ENCODE data around the gene ACTL8. TPM values are rescaled to one million over a fixed set of nuclear protein-coding genes. Genes with fewer than 3 reads are reported as not detected.

The ACTL8 gene
- polyA plus RNA-seq, 4 donors = 0.03 to 0.12 TPM; not detected in 2

GRCh38 chr1:17875171-17875881, 120.2 kb downstream of the ACTL8 start:
- Histone ChIP-seq H3K27ac (ENCODE audit: low read depth in 1 of 3, low read length in 2 of 3) (no peak overlapping the region), H3K4me1 (ENCODE audit: control insufficient read depth in 3 of 3, insufficient read depth in 2 of 3, low read depth in 1 of 3, low read length in 2 of 3) (no peaks in the 10 kb centered on the region), H3K27me3 (ENCODE audit: control insufficient read depth in 3 of 3, insufficient read depth in 3 of 3, low read length in 3 of 3) (no peaks in the 10 kb centered on the region), H3K36me3 (ENCODE audit: control insufficient read depth in 3 of 3, insufficient read depth in 2 of 3, low read depth in 1 of 3, low read length in 3 of 3) (no peaks in the 10 kb centered on the region), H3K9me3 (ENCODE audit: control insufficient read depth in 2 of 2, insufficient read depth in 1 of 2, low read depth in 1 of 2, low read length in 1 of 2) (no peaks in the 10 kb centered on the region), H3K4me3 (ENCODE audit: low read depth in 1 of 3, low read length in 3 of 3) (no peak overlapping the region)
- WGBS, 3 donors = 44 to 74% (median 54%) methylated on average over 5 of the region's 5 CpGs
- no peak for DNase-seq
- FAIRE-seq = no peak

GRCh38 chr1:17875882-17876280, 120.7 kb downstream of the ACTL8 start:
- no peaks in the 10 kb centered on the region for H3K27me3 ChIP-seq (ENCODE audit: control insufficient read depth in 3 of 3, insufficient read depth in 3 of 3, low read length in 3 of 3)
- H3K9me3 ChIP-seq (ENCODE audit: control insufficient read depth in 2 of 2, insufficient read depth in 1 of 2, low read depth in 1 of 2, low read length in 1 of 2) = no peaks in the 10 kb centered on the region
- H3K4me1 ChIP-seq (ENCODE audit: control insufficient read depth in 3 of 3, insufficient read depth in 2 of 3, low read depth in 1 of 3, low read length in 2 of 3) = no peaks in the 10 kb centered on the region
- no peaks in the 10 kb centered on the region for H3K36me3 ChIP-seq (ENCODE audit: control insufficient read depth in 3 of 3, insufficient read depth in 2 of 3, low read depth in 1 of 3, low read length in 3 of 3)
- H3K4me3 ChIP-seq (ENCODE audit: low read depth in 1 of 3, low read length in 3 of 3) = no peak overlapping the region
- no peak overlapping the region for H3K27ac ChIP-seq (ENCODE audit: low read depth in 1 of 3, low read length in 2 of 3)
- DNase-seq (no peak), FAIRE-seq (no peak)
- WGBS, 3 donors = 89 to 95% (median 90%) methylated on average over 4 of the region's 4 CpGs

Other genes with a start within 250 kb of the ACTL8 start
- 100 to 1,000 TPM in 1 of 4 donors, 10 to 100 TPM in 1, 1 to 10 TPM in 2; 5.6 to 120 (median 35.0) TPM for gene ARHGEF10L, start 215.6 kb upstream of the ACTL8 start, polyA plus RNA-seq